Measurements from ENCODE around the gene TMEM80.
A peak's percentile ranks its signal among the peaks of the same experiment; 100 is the strongest.
"Not testable (repeated sequence)": the region's sequence is repeated elsewhere in the genome, so short reads cannot be mapped to it uniquely, and the experiment has no call there.

Gene TMEM80

DNA sequence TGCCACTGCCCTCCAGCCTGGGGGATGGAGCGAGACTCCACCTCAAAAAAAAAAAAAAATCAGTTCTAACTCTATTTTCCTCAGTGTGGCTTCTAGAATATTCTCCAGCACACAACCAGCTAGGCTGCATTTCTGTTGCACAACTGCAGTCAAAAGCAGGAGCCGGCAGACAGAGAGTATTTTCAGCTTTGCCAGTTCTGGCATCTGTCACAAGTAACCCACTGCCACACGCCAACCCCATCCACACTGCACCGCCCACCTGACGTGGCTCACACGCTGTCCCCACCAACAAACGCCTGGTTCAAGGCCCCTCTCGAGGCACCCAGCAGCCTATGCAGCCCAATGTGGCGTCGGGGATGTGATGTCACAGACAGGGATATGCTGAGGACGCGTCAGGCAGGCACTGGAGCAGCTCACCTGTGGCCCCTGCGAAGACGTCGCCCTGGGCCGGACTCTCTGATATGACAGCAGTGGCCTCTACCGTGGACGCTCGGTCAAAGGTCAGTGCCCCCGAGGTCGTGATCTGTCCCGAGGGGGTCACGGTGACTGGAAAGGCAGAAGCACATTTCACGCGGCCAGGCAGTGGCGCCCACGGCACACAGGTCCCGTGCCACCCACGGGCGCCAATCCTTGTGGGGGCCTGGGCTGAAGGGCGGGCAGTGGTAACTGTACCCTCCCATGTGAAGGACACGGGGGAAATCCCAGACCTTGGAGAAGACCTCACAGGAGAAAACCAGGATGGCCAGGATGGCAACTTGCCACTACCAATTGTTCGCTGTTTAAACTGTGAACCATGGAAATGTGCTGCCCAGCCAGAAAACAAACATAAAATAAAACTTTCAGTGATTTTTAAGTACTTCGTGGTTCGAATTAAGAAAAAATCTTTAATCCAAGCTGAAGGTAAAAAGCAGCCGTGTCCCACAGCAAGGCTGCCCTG is 16.1 kb upstream of the TMEM80 start:
- DNase-seq (ENCODE audit: low read depth), result no peak

DNA sequence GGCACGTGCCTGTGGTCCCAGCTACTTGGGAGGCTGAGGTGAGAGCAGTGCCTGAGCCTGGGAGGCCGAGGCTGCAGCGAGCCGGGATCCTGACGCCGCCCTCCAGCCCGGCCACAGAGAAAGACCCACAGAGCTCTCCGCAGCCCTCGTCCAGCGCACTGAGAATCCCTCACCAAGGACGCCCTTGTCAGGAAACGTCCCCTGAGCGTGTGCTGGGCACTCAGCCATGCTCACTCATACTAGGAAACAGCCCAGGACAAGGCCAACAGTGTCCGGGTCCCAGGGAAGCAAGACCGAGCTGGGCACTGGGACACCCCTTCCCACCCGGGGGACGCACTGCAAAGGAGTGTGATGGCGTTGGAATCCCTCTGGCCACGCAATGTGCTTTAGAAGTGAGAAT is 15.1 kb upstream of the TMEM80 start:
- no peak for DNase-seq (ENCODE audit: low read depth)

DNA sequence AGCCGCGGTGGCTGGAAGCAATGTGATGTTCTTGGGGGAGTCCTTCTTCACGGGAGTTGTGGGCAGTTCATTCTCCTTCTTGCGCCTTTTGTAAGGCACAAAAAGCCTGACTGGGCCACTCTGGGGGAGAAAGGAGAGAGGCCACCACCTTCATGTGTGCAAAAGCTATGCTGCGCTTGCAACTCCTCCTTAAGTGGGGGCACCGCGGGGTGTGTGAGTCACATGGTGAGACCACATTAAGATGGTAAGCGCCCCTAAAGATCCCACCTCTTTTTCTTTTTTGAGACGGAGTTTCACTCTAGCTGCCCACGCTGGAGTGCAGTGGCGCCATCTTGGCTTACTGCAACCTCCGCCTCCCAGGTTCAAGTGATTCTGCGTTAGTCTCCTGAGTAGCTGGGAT is 14.6 kb upstream of the TMEM80 start:
- DNase-seq (ENCODE audit: low read depth), result no peak

DNA sequence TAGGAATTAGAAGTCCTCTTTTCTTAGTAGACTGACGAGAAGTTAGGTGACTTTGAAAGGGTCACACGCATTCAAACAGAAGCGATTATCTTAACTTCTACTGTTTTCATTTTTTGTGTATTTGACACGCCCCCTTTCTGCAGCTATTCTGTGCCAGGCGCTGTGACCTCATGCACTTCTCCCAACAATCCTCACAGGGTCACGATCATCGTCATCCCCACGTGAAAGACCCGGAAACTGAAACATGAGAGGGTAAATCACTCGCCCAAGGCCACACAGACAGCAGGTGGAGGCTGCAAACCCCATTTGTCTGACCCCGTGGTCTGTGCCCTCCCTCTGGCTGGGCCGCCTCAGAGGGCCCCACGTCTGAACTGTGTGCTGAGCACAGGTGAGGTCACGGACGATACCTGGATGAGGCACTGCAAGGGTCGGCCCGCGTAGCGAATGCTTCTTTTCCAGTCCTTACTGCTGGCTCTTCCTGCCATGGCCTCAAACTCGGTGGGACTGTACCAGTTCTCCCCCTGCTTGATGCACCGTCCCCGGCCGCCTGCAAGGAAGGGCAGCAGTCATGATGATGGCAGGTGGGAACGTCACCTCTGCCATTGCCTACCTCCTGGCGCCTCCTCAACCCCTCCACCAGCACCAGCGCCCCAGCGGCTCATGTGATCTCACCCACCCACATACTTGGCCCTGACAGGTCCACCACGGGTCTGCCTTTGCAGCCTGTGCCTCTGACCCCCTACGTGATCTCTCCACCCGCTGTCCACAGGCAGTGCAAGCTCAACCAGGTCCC is 9.0 kb upstream of the TMEM80 start:
- no peak for DNase-seq (ENCODE audit: low read depth)

DNA sequence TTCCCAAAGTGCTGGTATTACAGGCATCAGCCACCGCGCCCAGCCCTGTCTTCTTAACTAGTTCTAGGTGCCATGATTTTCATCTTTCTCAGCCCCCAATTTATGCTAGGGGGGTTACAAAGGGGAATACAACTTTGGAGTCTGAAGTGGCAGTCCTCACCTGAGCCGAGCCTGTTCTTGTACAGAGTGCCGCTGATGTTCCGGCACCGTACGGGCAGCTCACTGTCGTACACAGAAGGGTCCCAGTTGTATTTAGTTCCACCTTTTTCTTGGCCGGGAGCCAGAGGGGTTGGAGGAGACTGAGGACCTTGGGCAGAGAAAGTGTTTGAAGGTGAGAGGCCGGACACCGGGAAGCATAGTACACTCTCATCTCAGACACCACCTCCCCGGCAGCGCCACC is 7.9 kb upstream of the TMEM80 start:
- no peak for DNase-seq (ENCODE audit: low read depth)

DNA sequence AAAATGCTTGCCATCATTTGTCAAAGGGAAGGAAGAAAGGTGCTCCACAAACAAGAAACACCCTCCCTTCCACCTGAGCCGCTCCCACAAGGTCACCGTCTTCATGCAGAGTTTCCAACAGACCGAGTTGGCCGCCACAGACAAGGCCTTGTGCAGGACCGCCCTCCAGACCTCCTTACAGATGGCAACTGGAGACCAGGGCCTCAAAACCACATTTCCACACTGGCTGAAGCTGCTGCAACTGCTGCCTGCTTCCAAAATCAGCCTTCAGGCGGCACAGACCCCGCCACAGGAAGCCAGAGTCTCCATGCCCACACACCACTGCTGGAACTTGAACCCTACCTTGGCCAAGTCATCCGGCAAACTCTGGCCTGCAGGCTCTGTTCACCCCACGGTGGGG is 6.9 kb upstream of the TMEM80 start:
- DNase-seq (ENCODE audit: low read depth), result no peak

DNA sequence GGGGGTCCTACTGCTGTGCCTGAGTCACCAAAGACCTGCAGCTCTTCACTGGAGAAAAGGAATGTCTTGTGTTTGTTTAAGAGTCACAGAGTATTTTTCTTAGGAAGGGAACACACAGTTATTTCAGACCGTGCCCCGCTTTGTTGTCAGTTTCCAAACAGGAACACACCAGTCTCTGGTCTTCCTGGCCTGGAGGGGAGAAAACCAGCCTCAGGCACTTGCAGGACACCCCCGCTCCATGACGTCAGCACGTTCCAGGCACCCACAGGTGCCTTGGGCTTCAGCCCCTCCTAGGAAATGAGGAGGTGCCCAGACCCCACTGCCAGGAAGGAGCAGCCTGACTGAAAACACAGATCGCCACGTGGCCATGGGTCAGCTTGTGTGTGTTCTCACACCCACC is 6.0 kb upstream of the TMEM80 start:
- DNase-seq (ENCODE audit: low read depth), result no peak

DNA sequence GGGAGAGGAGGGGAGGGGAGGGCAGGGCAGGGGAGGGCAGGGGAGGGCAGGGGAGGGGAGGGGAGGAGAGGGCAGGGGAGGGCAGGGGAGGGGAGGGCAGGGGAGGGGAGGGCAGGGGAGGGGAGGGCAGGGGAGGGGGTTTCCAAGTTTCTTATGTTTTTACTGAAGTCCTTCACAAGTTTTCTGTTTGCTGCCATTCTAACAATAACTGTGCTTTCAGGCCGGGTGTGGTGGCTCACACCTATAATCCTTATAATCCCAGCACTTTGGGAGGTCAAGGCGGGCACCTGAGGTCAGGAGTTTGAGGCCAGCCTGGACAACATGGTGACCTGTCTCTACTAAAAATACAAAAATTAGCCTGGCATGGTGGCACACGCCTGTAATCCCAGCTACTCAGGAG is 5.4 kb upstream of the TMEM80 start:
- DNase-seq (ENCODE audit: low read depth), result not testable (repeated sequence)

DNA sequence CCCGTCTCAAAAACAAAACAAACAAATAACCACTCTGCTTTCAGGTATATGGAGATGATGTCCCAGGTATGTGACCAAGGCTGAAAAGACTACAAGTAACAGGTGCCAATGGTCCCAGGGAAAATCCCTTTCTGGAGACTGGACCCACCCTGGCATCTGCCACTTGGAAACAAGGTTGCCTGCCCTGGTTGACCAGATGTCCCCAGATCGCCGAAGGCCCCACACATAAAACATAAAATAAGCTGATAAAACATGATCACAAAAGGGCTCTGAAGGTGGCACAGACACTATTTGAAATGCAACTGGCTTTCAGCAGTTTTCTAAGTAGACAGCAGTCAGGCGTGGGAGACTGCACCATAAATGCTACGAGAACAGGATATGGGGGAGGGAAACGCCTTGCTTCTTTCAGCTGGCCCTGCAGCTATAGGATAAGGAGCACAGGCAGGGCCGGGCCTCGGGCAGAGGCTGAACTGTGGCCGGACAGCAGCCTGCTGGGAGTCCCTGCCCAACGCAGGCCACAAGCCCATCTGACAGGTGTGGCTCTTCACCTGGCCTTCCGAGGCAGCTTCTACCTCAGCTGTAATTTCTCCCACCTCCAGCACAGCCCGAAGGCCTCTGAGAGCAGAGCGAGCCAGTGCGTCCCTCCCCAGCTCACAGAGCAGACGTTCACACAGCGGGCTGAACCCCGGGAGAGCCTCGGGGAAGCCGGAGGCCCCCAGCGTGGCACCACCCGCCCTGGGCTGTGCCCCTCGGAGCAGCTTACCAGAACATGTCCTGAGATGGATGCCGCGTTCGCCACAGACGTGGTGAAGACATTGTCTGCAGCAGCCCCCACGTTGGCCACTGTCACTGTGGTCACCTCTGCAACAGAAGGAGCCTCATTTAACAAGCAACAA is 4.6 kb upstream of the TMEM80 start:
- DNase-seq (ENCODE audit: low read depth), result no peak

DNA sequence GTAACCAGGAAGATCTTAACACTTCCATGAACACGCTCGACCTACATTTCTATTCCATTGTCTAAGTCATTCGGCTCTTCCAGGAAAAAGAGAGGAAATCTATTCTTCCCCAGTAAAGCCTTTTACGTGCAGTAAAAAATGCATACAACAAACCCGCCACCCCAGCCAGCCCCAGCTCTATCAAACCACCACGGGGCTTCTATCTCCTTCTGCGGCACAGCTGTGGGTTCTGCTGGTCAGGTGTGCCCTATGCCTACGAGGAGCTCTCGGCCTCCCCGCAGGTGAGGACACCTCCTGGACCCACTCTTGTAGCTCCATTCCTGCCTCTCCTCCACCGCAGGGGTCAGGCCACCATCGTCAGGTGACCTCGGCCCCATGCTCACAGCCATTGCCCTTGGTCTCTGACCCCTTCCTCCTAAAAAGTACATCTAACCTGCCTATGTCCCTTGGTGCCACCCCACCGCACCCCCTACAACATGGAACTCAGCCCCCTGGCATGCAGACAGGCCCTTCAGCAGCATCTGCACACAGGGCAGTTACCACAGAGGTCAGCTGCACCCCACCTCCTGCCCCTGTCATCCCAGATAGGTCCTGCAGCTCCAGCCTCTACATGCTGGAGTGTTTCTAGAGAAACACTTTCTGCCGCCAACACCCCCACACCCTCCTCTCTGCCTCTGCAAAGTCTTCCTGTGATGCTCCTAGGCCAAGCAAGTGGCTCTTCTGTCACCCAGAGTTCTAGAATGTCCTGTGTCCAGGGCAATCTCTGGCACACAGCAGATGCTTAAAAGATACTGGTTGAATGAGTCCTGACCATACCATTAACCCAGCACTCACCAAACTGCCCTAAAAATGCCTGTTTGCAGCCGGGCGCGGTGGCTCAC is 3.7 kb upstream of the TMEM80 start:
- no peak for DNase-seq (ENCODE audit: low read depth)

DNA sequence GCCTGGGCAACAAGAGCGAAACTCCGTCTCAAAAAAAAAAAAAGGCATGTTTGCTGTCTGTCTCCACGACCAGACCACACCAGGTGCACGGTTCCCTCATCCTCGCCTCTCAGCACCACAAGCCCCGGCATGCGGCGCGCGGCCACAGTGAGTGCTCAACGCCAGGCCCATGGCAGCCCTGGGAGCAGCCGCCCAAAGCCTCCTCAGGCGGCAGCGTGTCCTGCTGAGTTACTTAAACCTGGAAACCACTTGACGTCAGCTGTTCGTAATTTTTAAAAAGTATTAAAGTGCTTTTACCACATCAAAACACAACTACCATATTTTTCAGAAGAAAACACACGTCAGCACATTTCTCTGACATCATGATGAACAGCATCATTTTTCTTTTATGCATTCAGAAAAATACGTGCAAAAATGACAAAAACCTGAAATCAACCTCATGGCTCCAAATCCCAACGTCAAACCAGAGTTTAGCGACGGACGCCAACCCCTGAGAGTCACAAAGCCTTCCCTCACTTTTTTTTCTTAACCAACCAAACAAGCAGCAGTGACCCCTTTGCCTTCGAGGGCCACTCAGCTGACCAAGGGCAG is 2.7 kb upstream of the TMEM80 start:
- no peak for DNase-seq (ENCODE audit: low read depth)

DNA sequence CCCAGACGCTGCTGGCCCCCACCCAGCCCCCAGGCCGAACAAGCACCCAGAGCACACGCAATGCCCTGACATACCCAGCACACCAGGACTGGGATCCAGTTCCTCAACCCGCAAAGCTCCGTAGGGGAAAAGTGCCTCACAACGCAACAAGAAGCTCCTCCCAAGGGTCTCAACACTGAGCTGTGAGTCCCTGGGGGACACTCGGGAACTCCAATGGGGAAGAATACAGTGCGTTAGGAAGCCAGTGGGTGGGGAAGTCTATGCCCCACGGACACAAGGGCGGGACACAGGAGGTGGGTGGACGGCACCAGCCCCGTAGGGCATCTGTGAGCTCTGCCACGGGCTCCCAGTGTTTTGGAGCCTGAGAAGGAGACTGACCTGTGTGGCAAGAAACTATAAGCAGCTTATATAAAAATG is 2.2 kb upstream of the TMEM80 start:
- DNase-seq (ENCODE audit: low read depth), result peak; percentile 24

DNA sequence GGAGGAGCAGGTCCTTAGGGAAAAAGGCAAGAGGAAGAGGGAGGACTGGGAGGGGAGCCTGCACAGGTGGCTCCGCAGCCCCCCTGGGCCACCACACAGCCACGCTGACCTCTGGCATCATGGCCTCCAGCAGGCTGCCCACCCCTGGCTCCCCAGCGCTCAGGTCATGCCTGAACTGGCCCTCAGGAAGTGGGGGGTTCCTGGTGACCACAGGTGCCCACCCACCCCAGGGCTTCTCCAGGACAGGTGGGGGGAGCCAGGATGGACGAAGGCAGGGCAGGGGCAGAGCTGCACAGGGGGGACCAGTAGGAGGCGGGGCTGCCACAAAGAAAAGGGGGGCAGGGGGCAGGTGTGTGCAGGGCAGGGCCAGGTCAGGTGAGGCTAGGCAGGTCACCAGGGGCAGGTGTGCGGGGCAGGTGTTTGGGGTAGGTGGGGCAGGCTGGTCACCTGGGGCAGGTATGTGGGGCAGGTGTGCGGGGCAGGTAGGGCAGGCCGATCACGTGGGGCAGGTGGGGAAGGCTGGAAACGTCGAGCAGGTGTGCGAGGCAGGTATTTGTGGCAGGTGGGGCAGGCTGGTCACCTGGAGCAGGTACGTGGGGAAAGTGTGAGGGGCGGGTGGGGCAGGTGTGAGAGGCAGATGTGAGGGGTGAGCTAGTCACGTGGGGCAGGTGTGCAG is 1.6 kb upstream of the TMEM80 start:
- DNase-seq (ENCODE audit: low read depth), result no peak

DNA sequence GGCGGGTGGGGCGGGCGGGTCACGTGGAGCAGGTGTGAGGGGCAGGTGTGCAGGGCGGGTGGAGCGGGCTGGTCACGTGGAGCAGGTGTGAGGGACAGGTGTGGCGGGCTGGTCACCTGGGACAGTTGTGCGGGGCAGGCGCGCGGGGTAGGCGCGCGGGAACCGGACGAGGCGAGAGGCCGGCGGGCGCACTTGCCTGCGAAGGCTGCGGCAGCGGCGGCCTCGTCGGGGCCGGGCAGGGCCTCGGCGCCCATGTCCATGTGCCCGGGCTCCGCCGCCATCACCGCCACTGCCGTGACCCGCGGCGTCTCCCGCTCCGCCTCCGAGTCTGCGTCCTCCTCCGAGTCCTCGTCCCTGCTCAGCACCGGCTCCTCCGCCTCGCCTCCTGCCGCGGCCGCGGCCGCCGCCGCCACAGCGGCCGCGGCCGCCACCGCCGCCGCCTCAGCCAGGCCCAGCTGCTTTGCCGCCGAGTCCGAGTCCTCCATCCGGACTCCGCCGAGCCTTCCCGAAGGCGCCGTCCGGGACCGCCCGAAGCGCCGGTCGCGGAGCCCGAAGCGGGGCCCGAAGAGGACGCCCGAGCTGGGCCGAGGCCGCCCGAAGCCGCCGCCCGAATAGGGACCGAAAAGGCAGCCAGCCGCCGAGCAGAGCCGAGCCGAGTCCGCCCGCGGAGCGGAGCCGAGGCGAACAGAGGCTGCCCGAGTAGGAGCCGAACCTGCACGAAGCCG is 891 bp upstream of the TMEM80 start, which contains the start of gene DEAF1:
TSS of gene DEAF1 (minus strand) at position 660 of the 725 bp plus-strand sequence. CDS start at position 485, 175 bp downstream.
- DNase-seq (ENCODE audit: low read depth), result peak; percentile 97

DNA sequence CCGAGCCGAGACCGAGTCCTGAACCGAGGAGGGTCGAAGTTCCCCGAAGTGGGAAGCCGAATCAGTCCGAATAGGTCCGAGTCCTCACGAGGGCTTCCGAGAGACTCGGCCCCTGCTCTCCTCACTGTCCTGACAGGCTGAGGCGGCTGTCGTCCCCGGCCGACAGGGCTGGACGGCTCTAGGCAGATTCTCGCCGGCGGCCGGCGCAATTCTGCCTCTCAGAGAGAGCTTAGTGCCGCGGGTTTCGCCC is 403 bp upstream of the TMEM80 start:
- DNase-seq (ENCODE audit: low read depth), result no peak

DNA sequence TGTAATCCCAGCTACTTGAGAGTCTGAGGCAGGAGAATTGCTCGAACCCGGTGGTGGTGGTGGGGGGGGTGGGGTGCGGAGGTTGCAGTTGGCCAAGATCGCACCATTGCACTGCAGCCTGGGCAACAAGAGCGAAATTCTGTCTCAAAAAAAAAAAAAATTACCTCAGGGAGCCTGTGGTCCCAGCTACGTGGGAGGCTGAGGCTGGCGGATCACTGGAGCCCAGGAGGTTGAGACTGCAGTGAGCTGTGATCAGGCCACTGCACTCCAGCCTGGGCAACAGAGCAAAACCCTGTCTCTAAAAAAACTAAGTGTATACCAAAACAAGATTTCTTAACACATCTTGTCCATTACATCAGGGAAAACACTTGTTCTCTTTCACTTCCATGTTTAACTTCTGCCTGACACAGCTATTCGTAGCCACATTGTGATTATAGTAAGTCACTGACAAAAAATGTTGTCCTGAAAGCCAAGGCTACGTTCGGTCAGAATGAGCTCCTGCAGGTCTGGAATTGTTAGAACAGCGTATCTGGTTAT is 1.4 kb downstream of the TMEM80 start:
- peak; percentile 70 for DNase-seq (ENCODE audit: low read depth)

DNA sequence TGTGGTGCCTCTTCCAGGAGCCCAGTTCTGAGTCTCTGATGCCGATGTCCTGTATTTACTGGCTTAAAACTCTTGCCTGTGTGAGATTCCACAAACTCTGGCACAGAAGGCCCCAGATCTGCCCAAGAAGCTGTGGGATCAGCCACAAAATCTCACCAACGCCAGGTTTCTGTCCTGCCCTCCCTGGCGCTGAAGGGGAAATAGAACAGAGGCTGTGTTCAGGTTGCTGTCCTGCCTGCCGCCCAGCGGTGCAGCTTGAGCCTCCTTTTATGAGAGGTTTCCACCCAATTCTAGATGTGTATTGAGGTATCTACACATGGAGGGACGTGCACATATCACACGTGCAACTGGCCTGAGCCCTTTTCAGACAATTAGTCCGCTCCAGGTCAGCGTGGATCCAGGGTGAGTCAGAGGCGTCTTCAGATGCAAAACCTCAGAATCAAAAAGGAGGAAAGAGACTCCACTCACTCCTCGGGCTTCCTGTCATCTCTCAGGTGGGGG is 2.2 kb downstream of the TMEM80 start:
- DNase-seq (ENCODE audit: low read depth), result no peak

DNA sequence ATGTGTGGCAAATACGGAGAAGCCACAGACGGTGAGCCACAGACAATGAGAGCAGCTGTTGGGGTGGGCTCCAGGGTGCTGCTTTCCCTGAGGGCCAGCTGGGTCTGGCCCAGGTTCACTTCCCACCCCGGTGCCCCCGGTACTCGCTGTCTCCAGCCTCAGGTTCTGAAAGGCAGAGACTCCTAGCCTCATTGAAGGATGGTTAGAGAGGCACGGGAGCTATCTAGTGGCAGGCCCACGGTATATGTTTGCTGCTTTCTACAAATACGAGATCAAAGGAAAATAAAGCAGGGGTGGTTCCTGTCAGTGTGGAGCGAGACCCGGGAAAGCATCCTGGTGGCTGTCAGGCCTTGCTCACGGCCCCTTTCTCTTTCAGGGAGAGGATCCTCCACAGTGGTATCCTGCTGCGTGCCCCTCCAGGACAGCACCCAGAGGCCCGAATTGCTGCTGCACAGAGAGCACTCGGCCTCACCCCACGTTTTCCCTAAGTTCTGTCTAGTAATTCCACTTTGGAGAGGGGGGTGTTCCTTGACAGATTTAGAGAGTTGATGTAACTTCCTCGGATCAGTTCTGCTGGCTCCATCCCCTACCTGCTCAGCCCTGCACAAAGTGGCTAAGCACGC is 3.0 kb downstream of the TMEM80 start:
- DNase-seq (ENCODE audit: low read depth), result no peak

DNA sequence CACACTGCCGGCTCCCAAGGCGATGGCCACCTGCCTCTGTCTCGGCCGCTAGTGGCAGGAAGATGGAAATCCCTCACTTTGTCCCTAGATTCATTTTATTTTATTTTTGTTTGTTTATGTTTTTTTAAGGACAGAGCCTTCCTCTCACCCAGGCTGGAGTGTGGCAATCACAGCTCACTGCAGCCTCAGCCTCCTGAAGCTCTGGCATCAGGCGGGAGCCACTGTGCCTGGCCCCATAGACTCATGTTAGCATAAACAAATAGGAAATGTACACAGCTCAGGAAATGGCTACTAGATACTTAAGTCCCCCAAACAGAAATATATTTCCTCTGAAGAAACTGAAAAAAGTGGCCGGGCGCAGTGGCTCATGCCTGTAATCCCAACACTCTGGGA is 3.5 kb downstream of the TMEM80 start:
- DNase-seq (ENCODE audit: low read depth), result no peak
